Hepatocyte (in vitro differentiated cells): ENCODE results near the gene RBM15.

Experiments used
- EZH2 ChIP-seq: fragments of 200-600 bp; sonication (generic); IDR thresholded peaks from 2 replicates; pipeline ENCODE4 v1.6.1; 2016; ENCODE audit warnings: antibody characterized with exemption, mild to moderate bottlenecking, borderline replicate concordance
- EZH2phosphoT487 ChIP-seq: fragments of 200-600 bp; sonication (generic); IDR thresholded peaks from one replicate; pipeline ENCODE4 v1.6.1; 2018; ENCODE audit warnings: antibody characterized with exemption, mild to moderate bottlenecking, low read depth, moderate library complexity; ENCODE audit not compliant: unreplicated experiment, severe bottlenecking
- TF ChIP-seq, protein P1 (sequence below): fragments of 200-600 bp; sonication (generic); IDR thresholded peaks from 2 replicates; pipeline ENCODE4 v1.5.1; 2016; ENCODE audit warnings: antibody characterized with exemption, mild to moderate bottlenecking; ENCODE audit not compliant: poor library complexity

GRCh38 chr1:110339407-110340206 is 430 bp downstream of the RBM15 start:
- TF ChIP-seq, protein P1, sequence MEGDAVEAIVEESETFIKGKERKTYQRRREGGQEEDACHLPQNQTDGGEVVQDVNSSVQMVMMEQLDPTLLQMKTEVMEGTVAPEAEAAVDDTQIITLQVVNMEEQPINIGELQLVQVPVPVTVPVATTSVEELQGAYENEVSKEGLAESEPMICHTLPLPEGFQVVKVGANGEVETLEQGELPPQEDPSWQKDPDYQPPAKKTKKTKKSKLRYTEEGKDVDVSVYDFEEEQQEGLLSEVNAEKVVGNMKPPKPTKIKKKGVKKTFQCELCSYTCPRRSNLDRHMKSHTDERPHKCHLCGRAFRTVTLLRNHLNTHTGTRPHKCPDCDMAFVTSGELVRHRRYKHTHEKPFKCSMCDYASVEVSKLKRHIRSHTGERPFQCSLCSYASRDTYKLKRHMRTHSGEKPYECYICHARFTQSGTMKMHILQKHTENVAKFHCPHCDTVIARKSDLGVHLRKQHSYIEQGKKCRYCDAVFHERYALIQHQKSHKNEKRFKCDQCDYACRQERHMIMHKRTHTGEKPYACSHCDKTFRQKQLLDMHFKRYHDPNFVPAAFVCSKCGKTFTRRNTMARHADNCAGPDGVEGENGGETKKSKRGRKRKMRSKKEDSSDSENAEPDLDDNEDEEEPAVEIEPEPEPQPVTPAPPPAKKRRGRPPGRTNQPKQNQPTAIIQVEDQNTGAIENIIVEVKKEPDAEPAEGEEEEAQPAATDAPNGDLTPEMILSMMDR, result peak; percentile 44
- TF ChIP-seq EZH2, result no peak
- no peak for TF ChIP-seq EZH2phosphoT487
